IMR-90 (cell line): ENCODE measurements around the gene CD34. TPM values are rescaled to one million over a fixed set of nuclear protein-coding genes. Genes with fewer than 3 reads are reported as not detected.

ENCODE experiments used
- ATAC-seq: fragments of 200-7000 bp; cut with Tn5 transposase; 2 replicates; pipeline ENCODE4 v1.9.1; 2020; ENCODE audit warnings: low read depth, mild to moderate bottlenecking, moderate library complexity
- BruUV-seq: library from RNA; stranded (reverse); fragments of 400-500 nt; replicated peaks from 2 replicates; lab custom pipeline; 2021; lab: Mats Ljungman, UMichigan
- CTCF ChIA-PET: fragments of 300-600 bp; formaldehyde crosslinking; extraction: SDS; loops from one replicate; lab custom pipeline; 2021; ENCODE audit warnings: antibody characterized with exemption; lab: Yijun Ruan, JAX
- POLR2A ChIA-PET: fragments of 300-600 bp; sonication (Branson Sonifier 250); formaldehyde crosslinking; loops from one replicate; lab custom pipeline; 2022; ENCODE audit warnings: antibody characterized with exemption; ENCODE audit not compliant: unreplicated experiment; lab: Charles Lee
- DNase-seq: peaks from one replicate; pipeline ENCODE4 v3.0.0; 2013
- H2AFZ ChIP-seq: replicated peaks from 2 replicates; pipeline ENCODE3; 2013; ENCODE audit warnings: low read length, mild to moderate bottlenecking; ENCODE audit not compliant: poor library complexity
- H2AK5ac ChIP-seq: 2 replicates; pipeline ENCODE4 v1.6.1; 2013; ENCODE audit warnings: low read depth, low read length, inconsistent platforms
- H2AK9ac ChIP-seq: replicated peaks from 2 replicates; pipeline ENCODE3; 2013; ENCODE audit warnings: mild to moderate bottlenecking, low read depth, low read length, moderate library complexity; ENCODE audit not compliant: poor library complexity
- H2BK120ac ChIP-seq: 2 replicates; pipeline ENCODE4 v1.6.1; 2013; ENCODE audit warnings: low read depth, low read length, inconsistent platforms
- H2BK15ac ChIP-seq: 3 replicates; pipeline ENCODE4 v1.6.1; 2013; ENCODE audit warnings: low read depth, low read length, inconsistent platforms
- H2BK20ac ChIP-seq: 2 replicates; pipeline ENCODE4 v1.6.1; 2013; ENCODE audit warnings: low read depth, mild to moderate bottlenecking, inconsistent platforms, low read length, moderate library complexity
- H2BK5ac ChIP-seq: 2 replicates; pipeline ENCODE4 v1.6.1; 2013; ENCODE audit warnings: mild to moderate bottlenecking, low read depth, low read length, inconsistent platforms; ENCODE audit not compliant: poor library complexity, severe bottlenecking
- H3K14ac ChIP-seq: replicated peaks from 2 replicates; pipeline ENCODE4 v1.6.1; 2013; ENCODE audit warnings: low read depth, low read length, inconsistent platforms
- H3K18ac ChIP-seq: 2 replicates; pipeline ENCODE4 v1.6.1; 2013; ENCODE audit warnings: low read depth, low read length, control low read depth
- H3K23ac ChIP-seq: 2 replicates; pipeline ENCODE4 v1.6.1; 2013; ENCODE audit warnings: low read depth, low read length, inconsistent platforms
- H3K27ac ChIP-seq: 2 replicates; pipeline ENCODE4 v1.5.1; 2013; ENCODE audit warnings: mild to moderate bottlenecking, control low read depth, low read length; ENCODE audit not compliant: insufficient read depth
- H3K27me3 ChIP-seq: 2 replicates; pipeline ENCODE4 v1.6.1; 2013; ENCODE audit warnings: low read length; ENCODE audit not compliant: control insufficient read depth, insufficient read depth
- H3K36me3 ChIP-seq: 2 replicates; pipeline ENCODE4 v1.6.1; 2013; ENCODE audit warnings: low read length, mixed read lengths; ENCODE audit not compliant: control insufficient read depth, insufficient read depth
- H3K4ac ChIP-seq: 2 replicates; pipeline ENCODE4 v1.6.1; 2013; ENCODE audit warnings: low read depth, low read length, inconsistent platforms
- H3K4me1 ChIP-seq: 2 replicates; pipeline ENCODE4 v1.6.1; 2013; ENCODE audit warnings: low read length, mixed read lengths; ENCODE audit not compliant: control insufficient read depth, insufficient read depth
- H3K4me2 ChIP-seq: 2 replicates; pipeline ENCODE4 v1.6.1; 2013; ENCODE audit warnings: low read depth, mild to moderate bottlenecking, control low read depth, low read length, moderate library complexity
- H3K4me3 ChIP-seq: 2 replicates; pipeline ENCODE4 v1.5.1; 2013; ENCODE audit warnings: low read depth, mild to moderate bottlenecking, control low read depth, low read length, moderate library complexity; ENCODE audit not compliant: insufficient read depth
- H3K56ac ChIP-seq: 2 replicates; pipeline ENCODE4 v1.6.1; 2013; ENCODE audit warnings: low read length, inconsistent platforms; ENCODE audit not compliant: insufficient read depth; ENCODE audit errors: extremely low read depth
- H3K79me1 ChIP-seq, 2 experiments: 2 replicates each; pipeline ENCODE4 v1.6.1; 2013; ENCODE audit warnings: low read length in 2 of 2, inconsistent platforms in 1 of 2, low read depth in 1 of 2
- H3K9ac ChIP-seq: 2 replicates; pipeline ENCODE4 v1.6.1; 2013; ENCODE audit warnings: low read depth, low read length, control low read depth
- H3K9me1 ChIP-seq: 2 replicates; pipeline ENCODE4 v1.6.1; 2013; ENCODE audit warnings: low read length, inconsistent platforms; ENCODE audit not compliant: insufficient read depth
- H3K9me3 ChIP-seq: 2 replicates; pipeline ENCODE4 v1.6.1; 2013; ENCODE audit warnings: low read length; ENCODE audit not compliant: control insufficient read depth, insufficient read depth
- H4K20me1 ChIP-seq: 2 replicates; pipeline ENCODE4 v1.6.1; 2013; ENCODE audit warnings: low read length, inconsistent platforms; ENCODE audit not compliant: insufficient read depth
- H4K5ac ChIP-seq: 2 replicates; pipeline ENCODE4 v1.6.1; 2013; ENCODE audit warnings: mild to moderate bottlenecking, low read depth, low read length, control low read depth
- H4K8ac ChIP-seq, 2 experiments: 2 replicates each; pipeline ENCODE4 v1.6.1; 2013; ENCODE audit warnings: low read depth in 2 of 2, low read length in 2 of 2, control low read depth in 1 of 2, inconsistent platforms in 1 of 2
- H4K91ac ChIP-seq: 2 replicates; pipeline ENCODE4 v1.6.1; 2013; ENCODE audit warnings: low read depth, low read length, inconsistent platforms; ENCODE audit not compliant: insufficient read depth
- BHLHE40 ChIP-seq: fragments of 150-350 bp; IDR thresholded peaks from 2 replicates; pipeline ENCODE4 v1.6.1; 2016; ENCODE audit warnings: mild to moderate bottlenecking, low read depth, low read length
- CEBPB ChIP-seq: IDR thresholded peaks from 2 replicates; pipeline ENCODE4 v1.6.1; 2012; ENCODE audit warnings: low read depth, low read length, improper control_type of control experiment
- CTCF ChIP-seq: conservative IDR thresholded peaks from 2 replicates; pipeline ENCODE4 v1.5.1; 2012; ENCODE audit warnings: mild to moderate bottlenecking, low read depth, low read length, improper control_type of control experiment
- FOS ChIP-seq: fragments of 150-350 bp; IDR thresholded peaks from 2 replicates; pipeline ENCODE4 v1.6.1; 2016; ENCODE audit warnings: low read depth, low read length
- MAFK ChIP-seq: IDR thresholded peaks from 2 replicates; pipeline ENCODE4 v1.6.1; 2012; ENCODE audit warnings: low read depth, low read length, improper control_type of control experiment
- MXI1 ChIP-seq: IDR thresholded peaks from 2 replicates; pipeline ENCODE4 v1.6.1; 2012; ENCODE audit warnings: low read depth, mild to moderate bottlenecking, low read length, moderate library complexity, borderline replicate concordance
- NFE2L2 ChIP-seq: fragments of 150-350 bp; IDR thresholded peaks from 2 replicates; pipeline ENCODE4 v1.6.1; 2016; ENCODE audit warnings: low read depth, mild to moderate bottlenecking, low read length
- POLR2A ChIP-seq: IDR thresholded peaks from 2 replicates; pipeline ENCODE4 v1.6.1; 2012; ENCODE audit warnings: mild to moderate bottlenecking, low read depth, low read length
- RFX5 ChIP-seq: IDR thresholded peaks from 2 replicates; pipeline ENCODE4 v1.8.0; 2012; ENCODE audit warnings: low read depth, mild to moderate bottlenecking, low read length, moderate library complexity
- SMC3 ChIP-seq: fragments of 150-350 bp; IDR thresholded peaks from 2 replicates; pipeline ENCODE4 v1.6.1; 2016; ENCODE audit warnings: low read depth, mild to moderate bottlenecking, antibody characterized with exemption, low read length, moderate library complexity
- USF2 ChIP-seq: fragments of 150-350 bp; IDR thresholded peaks from 2 replicates; pipeline ENCODE4 v1.6.1; 2017; ENCODE audit warnings: mild to moderate bottlenecking, antibody characterized with exemption, low read length, low read depth
- WGBS, 2 experiments: methylation state at CpG; one replicate each; pipeline versions ENCODE4 v1.1.5 to v1.1.7; 2013; ENCODE audit warnings: missing lambda C conversion rate in 2 of 2; ENCODE audit not compliant: insufficient read length in 1 of 2; ENCODE audit errors: extremely low coverage in 2 of 2; 5-methylcytosine and 5-hydroxymethylcytosine counted together
- dilution Hi-C: fragments of 300-500 bp; cut with HindIII; formaldehyde crosslinking; loops from one replicate; pipeline ENCODE4 v1.14.3; 2018; ENCODE audit warnings: low sequenced_read_pairs; ENCODE audit not compliant: unreplicated experiment
- in situ Hi-C: fragments of 300-500 bp; cut with MboI; formaldehyde crosslinking; loops from 3 replicates; pipeline ENCODE4 v1.14.3; 2019; ENCODE audit warnings: low sequenced_read_pairs, inconsistent platforms, mixed read lengths
- intact Hi-C: fragments of 100-400 bp; cut with micrococcal nuclease; formaldehyde crosslinking; loops from 2 replicates; pipeline ENCODE4 v1.10.0; 2022
- polyA plus RNA-seq, 3 experiments: library from polyadenylated mRNA; depleted of rRNA; stranded (reverse); fragments of >200 nt; gene quantifications; 2 replicates each; pipeline ENCODE4 v1.2.3, GENCODE V29; 2012; ENCODE audit warnings: low replicate concordance in 1 of 3
- total RNA-seq: library from RNA; depleted of rRNA; stranded (reverse); fragments of >200 nt; gene quantifications from 2 replicates; pipeline ENCODE4 v1.2.3, GENCODE V29; 2012
- TF ChIP-seq, protein P1 (sequence below): fragments of 150-350 bp; IDR thresholded peaks from 2 replicates; pipeline ENCODE4 v1.6.1; 2016; ENCODE audit warnings: low read depth, mild to moderate bottlenecking, low read length, moderate library complexity, borderline replicate concordance

Gene CD34
- total and polyA plus RNA-seq, 2 of the 4 experiments (the other 2 are of a cell fraction): 0.14 TPM; not detected in 1

GRCh38 chr1:207861442-207862177 lies 49.3 kb downstream of the CD34 start:
- peak overlapping the region; percentile 25 for H2AK9ac ChIP-seq
- peak overlapping the region; percentile 12 for H2BK5ac ChIP-seq
- TF ChIP-seq, protein P1, sequence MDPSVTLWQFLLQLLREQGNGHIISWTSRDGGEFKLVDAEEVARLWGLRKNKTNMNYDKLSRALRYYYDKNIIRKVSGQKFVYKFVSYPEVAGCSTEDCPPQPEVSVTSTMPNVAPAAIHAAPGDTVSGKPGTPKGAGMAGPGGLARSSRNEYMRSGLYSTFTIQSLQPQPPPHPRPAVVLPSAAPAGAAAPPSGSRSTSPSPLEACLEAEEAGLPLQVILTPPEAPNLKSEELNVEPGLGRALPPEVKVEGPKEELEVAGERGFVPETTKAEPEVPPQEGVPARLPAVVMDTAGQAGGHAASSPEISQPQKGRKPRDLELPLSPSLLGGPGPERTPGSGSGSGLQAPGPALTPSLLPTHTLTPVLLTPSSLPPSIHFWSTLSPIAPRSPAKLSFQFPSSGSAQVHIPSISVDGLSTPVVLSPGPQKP: no peak
- TF ChIP-seq USF2 (no peak), RFX5 (no peak), POLR2A (no peak), SMC3 (no peak), NFE2L2 (no peak), MXI1 (no peak), CTCF (no peak), CEBPB (no peak), FOS (no peak), BHLHE40 (no peak), MAFK (no peak)
- H3K4me3 ChIP-seq: no peak overlapping the region
- peak overlapping the region; percentile 2; the same call in 1 of the 2 replicates for H3K4me2 ChIP-seq
- no peak overlapping the region for H3K23ac ChIP-seq
- no peaks in the 10 kb centered on the region; the same call in 1 of the 2 replicates for H3K36me3 ChIP-seq
- peak overlapping the region in 1 of 2 experiments; percentile 56; a peak in 2 of 4 replicates for H4K8ac ChIP-seq
- H2BK15ac ChIP-seq: 0 out of 3 replicates have a peak overlapping the region, but pooled peaks have one; percentile 13
- H3K9me3 ChIP-seq: no peaks in the 10 kb centered on the region
- DNase-seq: no peak
- peaks cover 5 to 25% of the 10 kb centered on the region in 2 experiments; a peak in 1 of 4 replicates for H3K79me1 ChIP-seq
- peak overlapping the region; percentile 81 for H3K18ac ChIP-seq
- no peak overlapping the region for H2BK20ac ChIP-seq
- H4K5ac ChIP-seq: peak overlapping the region; percentile 52; the same call in 1 of the 2 replicates
- in situ Hi-C loops: no loop called here
- BruUV-seq: no TSS peak
- no peak overlapping the region; the same call in 1 of the 2 replicates for H2BK120ac ChIP-seq
- H4K91ac ChIP-seq: no peak overlapping the region; the same call in 1 of the 2 replicates
- intact Hi-C loops: no loop called here
- no peaks in the 10 kb centered on the region for H4K20me1 ChIP-seq
- no peak overlapping the region for H2AFZ ChIP-seq
- H3K4me1 ChIP-seq: peaks cover 12% of the 10 kb centered on the region
- peak overlapping the region; percentile 10; the same call in 1 of the 2 replicates for H3K14ac ChIP-seq
- H3K27ac ChIP-seq: peak overlapping the region; percentile 85; the same call in 1 of the 2 replicates
- peaks cover 6% of the 10 kb centered on the region for H3K9me1 ChIP-seq
- no peak overlapping the region for H3K56ac ChIP-seq
- peak overlapping the region; percentile 47; the same call in 1 of the 2 replicates for H2AK5ac ChIP-seq
- peak; percentile 16; the same call in 1 of the 2 replicates for ATAC-seq
- POLR2A ChIA-PET: no interaction called here
- CTCF ChIA-PET: interaction anchor here (0.8 to 1.6 kb wide), 3 partner anchors 14 to 38 kb away, joined by 3 read pairs; no protein-coding TSS in a partner anchor
- H3K27me3 ChIP-seq: no peaks in the 10 kb centered on the region
- no peak overlapping the region for H3K4ac ChIP-seq
- WGBS, 2 experiments: 92% methylated on average over 3 of the region's 9 CpGs; no CpG with 5 or more reads in 1 of the 2 experiments
- dilution Hi-C loops: no loop called here
- H3K9ac ChIP-seq: peak overlapping the region; percentile 25; the same call in 1 of the 2 replicates
